CD4-positive, CD25-positive, alpha-beta regulatory T cell (primary cell): ENCODE results near the gene ZNF326. TPM values are rescaled to one million over a fixed set of nuclear protein-coding genes. Genes with fewer than 3 reads are reported as not detected.

Experiments used
- ATAC-seq, 2 donors: fragments of 150-1000 bp; cut with Tn5 transposase; one replicate each; pipeline ENCODE4 v1.10.0; 2021; ENCODE audit warnings: low read depth in 2 of 2, moderate number of reproducible peaks in 2 of 2, moderate library complexity in 1 of 2
- DNase-seq, 3 donors: peaks; one replicate each; pipeline versions ENCODE4 v3.0.0 to v3.0.0-alpha.2; 2012 to 2022; ENCODE audit warnings: mixed read lengths in 1 of 3
- H3K27ac ChIP-seq: one replicate; pipeline ENCODE4 v1.7.0; 2013; ENCODE audit warnings: mild to moderate bottlenecking, low read length; ENCODE audit not compliant: insufficient read depth, poor library complexity, severe bottlenecking
- H3K27me3 ChIP-seq: one replicate; pipeline ENCODE4 v1.7.0; 2013; ENCODE audit warnings: low read length; ENCODE audit not compliant: control insufficient read depth, insufficient read depth
- H3K36me3 ChIP-seq: one replicate; pipeline ENCODE4 v1.7.0; 2013; ENCODE audit warnings: mild to moderate bottlenecking, low read length, moderate library complexity; ENCODE audit not compliant: control insufficient read depth, insufficient read depth
- H3K4me1 ChIP-seq: 2 replicates; pipeline ENCODE4 v1.7.0; 2013; ENCODE audit warnings: mild to moderate bottlenecking, low read length; ENCODE audit not compliant: insufficient read depth, control insufficient read depth, poor library complexity, severe bottlenecking
- H3K4me3 ChIP-seq: one replicate; pipeline ENCODE4 v1.7.0; 2013; ENCODE audit warnings: low read depth, mild to moderate bottlenecking, low read length, moderate library complexity
- H3K9me3 ChIP-seq, 2 experiments: 1 replicate in 1 of 2; 2 replicates in 1 of 2; pipeline ENCODE4 v1.7.0; 2013; ENCODE audit warnings: low read length in 2 of 2, mild to moderate bottlenecking in 1 of 2, moderate library complexity in 1 of 2; ENCODE audit not compliant: control insufficient read depth in 2 of 2
- H3K27ac Mint-ChIP-seq, 3 donors: one replicate each; pipeline ENCODE4 v1.8.0; 2020 to 2022; ENCODE audit warnings: mild to moderate bottlenecking in 3 of 3, mixed read lengths in 3 of 3, moderate library complexity in 2 of 3
- H3K27me3 Mint-ChIP-seq: one replicate; pipeline ENCODE4 v1.8.0; 2022; ENCODE audit warnings: mild to moderate bottlenecking, mixed read lengths
- H3K36me3 Mint-ChIP-seq: one replicate; pipeline ENCODE4 v1.8.0; 2020; ENCODE audit warnings: mixed read lengths
- H3K4me1 Mint-ChIP-seq, 4 donors: one replicate each; pipeline ENCODE4 v1.8.0; 2020 to 2022; ENCODE audit warnings: mixed read lengths in 4 of 4, mild to moderate bottlenecking in 1 of 4
- H3K4me3 Mint-ChIP-seq, 4 donors: one replicate each; pipeline ENCODE4 v1.8.0; 2020 to 2022; ENCODE audit warnings: mild to moderate bottlenecking in 4 of 4, mixed read lengths in 4 of 4, moderate library complexity in 3 of 4
- H3K9me3 Mint-ChIP-seq, 7 donors: one replicate each; pipeline ENCODE4 v1.8.0; 2020 to 2022; ENCODE audit warnings: mixed read lengths in 7 of 7, mild to moderate bottlenecking in 3 of 7, moderate library complexity in 2 of 7
- polyA plus RNA-seq, 4 donors: library from polyadenylated mRNA; unstranded; fragments of 300-500 nt; fragmentation: Illumina TruSeq; gene quantifications; one replicate each; pipeline ENCODE4 v1.2.3, GENCODE V29; 2021
- total RNA-seq: library from RNA; stranded (reverse); gene quantifications from one replicate; pipeline ENCODE4 v1.2.3, GENCODE V29; 2022

ZNF326 gene
- 45.7 TPM for total RNA-seq
- 1 to 10 TPM; 3.8 to 5.1 (median 4.7) TPM for polyA plus RNA-seq

GRCh38 chr1:89994805-89995597, at the start of gene ZNF326:
ZNF326 (plus strand) TSS chr1:89995110; CDS start chr1:89995258, 148 bp downstream.
- H3K4me1 ChIP-seq, result peaks cover 26% of the 10 kb centered on the region
- H3K9me3 ChIP-seq, result no peaks in the 10 kb centered on the region
- peaks cover 4% of the 10 kb centered on the region for H3K27me3 ChIP-seq
- Mint-ChIP-seq H3K4me1 (peaks cover 20 to 46% (median 33%) of the 10 kb centered on the region in 4 donors), H3K9me3 (peaks cover 0 to 2% (median 0%) of the 10 kb centered on the region in 7 donors), H3K4me3 (peak within 1 kb of the TSS; percentile 96 to 100 (median 98)), H3K27me3 (peaks cover 4% of the 10 kb centered on the region), H3K36me3 (no peaks in the 10 kb centered on the region), H3K27ac (peak within 1 kb of the TSS; percentile 85 to 98 (median 97))
- peak within 1 kb of the TSS; percentile 77 for H3K27ac ChIP-seq
- ATAC-seq (peak; percentile 96 to 97), DNase-seq (peak; percentile 92 to 93 (median 92))
- peak within 1 kb of the TSS; percentile 92 for H3K4me3 ChIP-seq
- peaks cover 8% of the 10 kb centered on the region for H3K36me3 ChIP-seq

- H3K9me3 Mint-ChIP-seq, result peaks cover 0 to 7% (median 2%) of the 10 kb centered on the region in 7 donors
Measured at GRCh38 chr1:89945852-89946476, 48.9 kb upstream of the ZNF326 start.

GRCh38 chr1:89946532-89946931, 48.4 kb upstream of the ZNF326 start:
- Histone ChIP-seq H3K4me3 (no peak overlapping the region), H3K4me1 (no peaks in the 10 kb centered on the region), H3K36me3 (no peaks in the 10 kb centered on the region), H3K27me3 (no peaks in the 10 kb centered on the region), H3K9me3 (no peaks in the 10 kb centered on the region), H3K27ac (no peak overlapping the region)
- Mint-ChIP-seq H3K9me3 (peaks cover 0 to 7% (median 2%) of the 10 kb centered on the region in 7 donors), H3K4me1 (peaks cover 0 to 3% (median 0%) of the 10 kb centered on the region in 4 donors), H3K4me3 (no peak overlapping the region), H3K27me3 (no peaks in the 10 kb centered on the region), H3K36me3 (no peaks in the 10 kb centered on the region), H3K27ac (no peak overlapping the region)
- ATAC-seq, result no peak
- DNase-seq, result no peak

More at GRCh38 chr1:89945852-89946476, 48.9 kb upstream of the ZNF326 start:
- no peaks in the 10 kb centered on the region for H3K9me3 ChIP-seq
- no peaks in the 10 kb centered on the region for H3K27me3 Mint-ChIP-seq
- no peak overlapping the region for H3K4me3 ChIP-seq
- no peak overlapping the region for H3K27ac ChIP-seq
- H3K36me3 Mint-ChIP-seq, result no peaks in the 10 kb centered on the region
- no peaks in the 10 kb centered on the region for H3K4me1 ChIP-seq
- no peaks in the 10 kb centered on the region for H3K27me3 ChIP-seq
- ATAC-seq (no peak), DNase-seq (no peak)
- no peaks in the 10 kb centered on the region for H3K36me3 ChIP-seq
- H3K27ac Mint-ChIP-seq, result no peak overlapping the region
- H3K4me1 Mint-ChIP-seq, result peaks cover 0 to 2% (median 0%) of the 10 kb centered on the region in 4 donors
- no peak overlapping the region for H3K4me3 Mint-ChIP-seq

- no peak overlapping the region for H3K27ac Mint-ChIP-seq
- ATAC-seq, result no peak
- H3K9me3 Mint-ChIP-seq, result peaks cover 0 to 7% (median 2%) of the 10 kb centered on the region in 7 donors
Measured at GRCh38 chr1:89948722-89949345, 46.1 kb upstream of the ZNF326 start.

GRCh38 chr1:89949991-89950624, 44.8 kb upstream of the ZNF326 start:
- no peaks in the 10 kb centered on the region for H3K27me3 ChIP-seq
- Mint-ChIP-seq H3K4me3 (no peak overlapping the region), H3K9me3 (peaks cover 0 to 7% (median 1%) of the 10 kb centered on the region in 7 donors), H3K36me3 (no peaks in the 10 kb centered on the region), H3K27ac (no peak overlapping the region), H3K4me1 (peaks cover 4 to 13% (median 9%) of the 10 kb centered on the region in 4 donors), H3K27me3 (no peaks in the 10 kb centered on the region)
- peaks cover 7% of the 10 kb centered on the region for H3K4me1 ChIP-seq
- no peak overlapping the region for H3K27ac ChIP-seq
- H3K4me3 ChIP-seq, result no peak overlapping the region
- DNase-seq (no peak), ATAC-seq (no peak)
- H3K36me3 ChIP-seq, result no peaks in the 10 kb centered on the region
- no peaks in the 10 kb centered on the region for H3K9me3 ChIP-seq

More at GRCh38 chr1:89948722-89949345, 46.1 kb upstream of the ZNF326 start:
- peaks cover 4 to 10% (median 8%) of the 10 kb centered on the region in 4 donors for H3K4me1 Mint-ChIP-seq
- DNase-seq, result no peak
- Histone ChIP-seq H3K4me3 (no peak overlapping the region), H3K27ac (no peak overlapping the region), H3K27me3 (no peaks in the 10 kb centered on the region), H3K36me3 (no peaks in the 10 kb centered on the region), H3K9me3 (no peaks in the 10 kb centered on the region), H3K4me1 (peaks cover 7% of the 10 kb centered on the region)
- H3K4me3 Mint-ChIP-seq, result no peak overlapping the region
- no peaks in the 10 kb centered on the region for H3K27me3 Mint-ChIP-seq
- no peaks in the 10 kb centered on the region for H3K36me3 Mint-ChIP-seq

GRCh38 chr1:89950703-89951102, 44.2 kb upstream of the ZNF326 start:
- H3K27ac Mint-ChIP-seq, result no peak overlapping the region
- no peak overlapping the region for H3K4me3 Mint-ChIP-seq
- H3K4me1 Mint-ChIP-seq, result peaks cover 4 to 13% (median 9%) of the 10 kb centered on the region in 4 donors
- peaks cover 0 to 7% (median 1%) of the 10 kb centered on the region in 7 donors for H3K9me3 Mint-ChIP-seq
- no peaks in the 10 kb centered on the region for H3K9me3 ChIP-seq
- no peak overlapping the region for H3K27ac ChIP-seq
- no peaks in the 10 kb centered on the region for H3K36me3 ChIP-seq
- H3K27me3 ChIP-seq, result no peaks in the 10 kb centered on the region
- H3K27me3 Mint-ChIP-seq, result no peaks in the 10 kb centered on the region
- H3K36me3 Mint-ChIP-seq, result no peaks in the 10 kb centered on the region
- H3K4me1 ChIP-seq, result peaks cover 7% of the 10 kb centered on the region
- H3K4me3 ChIP-seq, result no peak overlapping the region
- DNase-seq (no peak), ATAC-seq (no peak)
